RWPE2 (cell line): ENCODE measurements around the gene SEMA3D.

Source experiments
- ATAC-seq: fragments of 200-7000 bp; cut with Tn5 transposase; 3 replicates; pipeline ENCODE4 v1.9.1; 2021; ENCODE audit warnings: low read depth
- DNase-seq: peaks from one replicate; pipeline ENCODE4 v3.0.0-alpha.2; 2020; ENCODE audit warnings: low spot score
- H3K27ac ChIP-seq: fragments of 450-650 bp; 2 replicates; pipeline ENCODE4 v1.5.1; 2017; ENCODE audit warnings: mild to moderate bottlenecking; ENCODE audit not compliant: poor library complexity, severe bottlenecking
- H3K27me3 ChIP-seq: fragments of 250-450 bp; sonication (Bioruptor Pico); 2 replicates; pipeline ENCODE4 v1.5.1; 2021; ENCODE audit warnings: mild to moderate bottlenecking, moderate library complexity; ENCODE audit not compliant: insufficient read depth, poor library complexity, severe bottlenecking
- H3K36me3 ChIP-seq: fragments of 250-450 bp; sonication (Bioruptor Pico); 2 replicates; pipeline ENCODE4 v1.5.1; 2020; ENCODE audit warnings: low read depth, mild to moderate bottlenecking, moderate library complexity
- H3K4me1 ChIP-seq: fragments of 250-450 bp; sonication (Bioruptor Pico); 2 replicates; pipeline ENCODE4 v1.5.1; 2021; ENCODE audit warnings: mild to moderate bottlenecking, moderate library complexity; ENCODE audit not compliant: insufficient read depth, poor library complexity, severe bottlenecking
- H3K4me3 ChIP-seq: fragments of 250-450 bp; sonication (Bioruptor Pico); 2 replicates; pipeline ENCODE4 v1.5.1; 2021; ENCODE audit warnings: mild to moderate bottlenecking, moderate library complexity; ENCODE audit not compliant: severe bottlenecking
- H3K9me3 ChIP-seq: fragments of 250-450 bp; sonication (Bioruptor Pico); 2 replicates; pipeline ENCODE4 v1.5.1; 2021; ENCODE audit warnings: mild to moderate bottlenecking, moderate library complexity; ENCODE audit not compliant: severe bottlenecking
- TF ChIP-seq, protein P1 (sequence below): fragments of 450-650 bp; IDR thresholded peaks from one replicate; pipeline ENCODE4 v1.5.1; 2017; ENCODE audit warnings: mild to moderate bottlenecking, moderate library complexity; ENCODE audit not compliant: poor library complexity, severe bottlenecking

Gene SEMA3D

DNA sequence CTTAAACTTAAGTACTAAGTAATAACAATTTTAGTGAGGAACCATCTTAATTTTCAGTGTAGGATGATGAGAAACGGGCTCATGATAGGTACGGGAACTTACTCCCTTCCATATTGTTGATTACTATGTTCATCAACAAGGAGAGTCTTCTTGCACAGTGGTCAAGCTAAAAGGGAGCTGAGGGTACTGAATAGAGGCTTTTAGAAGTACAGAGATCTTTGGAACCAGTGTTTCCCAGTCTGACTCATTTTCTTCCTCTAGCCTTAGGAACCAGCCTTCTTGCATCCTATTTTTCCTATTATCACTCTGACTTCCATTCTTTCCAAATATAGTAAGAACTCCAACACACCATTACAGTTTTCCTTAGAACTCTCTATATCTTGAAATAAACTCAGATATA lies 17.6 kb upstream of the SEMA3D start:
- no peaks in the 10 kb centered on the region for H3K4me1 ChIP-seq
- no peak overlapping the region for H3K4me3 ChIP-seq
- no peak for ATAC-seq

DNA sequence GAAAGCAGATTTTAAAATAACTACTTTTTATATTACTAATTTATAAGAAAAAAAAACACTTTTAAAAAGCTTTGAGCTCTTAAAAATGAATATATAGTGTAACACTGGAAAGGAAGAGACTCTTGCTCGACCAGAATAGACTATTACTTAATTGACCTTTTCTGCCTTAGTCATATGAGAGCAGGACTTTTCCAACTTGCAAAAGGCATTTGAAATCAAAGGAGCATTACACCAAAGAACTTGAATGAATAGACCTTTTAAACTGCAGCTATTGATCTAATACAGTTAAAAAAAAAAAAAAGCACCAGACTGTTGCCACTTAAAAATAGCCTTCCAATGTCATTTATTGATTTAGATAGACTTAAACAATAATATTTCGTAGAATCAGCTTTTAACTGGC lies 17.2 kb upstream of the SEMA3D start:
- TF ChIP-seq, protein P1, sequence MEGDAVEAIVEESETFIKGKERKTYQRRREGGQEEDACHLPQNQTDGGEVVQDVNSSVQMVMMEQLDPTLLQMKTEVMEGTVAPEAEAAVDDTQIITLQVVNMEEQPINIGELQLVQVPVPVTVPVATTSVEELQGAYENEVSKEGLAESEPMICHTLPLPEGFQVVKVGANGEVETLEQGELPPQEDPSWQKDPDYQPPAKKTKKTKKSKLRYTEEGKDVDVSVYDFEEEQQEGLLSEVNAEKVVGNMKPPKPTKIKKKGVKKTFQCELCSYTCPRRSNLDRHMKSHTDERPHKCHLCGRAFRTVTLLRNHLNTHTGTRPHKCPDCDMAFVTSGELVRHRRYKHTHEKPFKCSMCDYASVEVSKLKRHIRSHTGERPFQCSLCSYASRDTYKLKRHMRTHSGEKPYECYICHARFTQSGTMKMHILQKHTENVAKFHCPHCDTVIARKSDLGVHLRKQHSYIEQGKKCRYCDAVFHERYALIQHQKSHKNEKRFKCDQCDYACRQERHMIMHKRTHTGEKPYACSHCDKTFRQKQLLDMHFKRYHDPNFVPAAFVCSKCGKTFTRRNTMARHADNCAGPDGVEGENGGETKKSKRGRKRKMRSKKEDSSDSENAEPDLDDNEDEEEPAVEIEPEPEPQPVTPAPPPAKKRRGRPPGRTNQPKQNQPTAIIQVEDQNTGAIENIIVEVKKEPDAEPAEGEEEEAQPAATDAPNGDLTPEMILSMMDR, result no peak
- no peak overlapping the region for H3K27ac ChIP-seq
- no peaks in the 10 kb centered on the region for H3K4me1 ChIP-seq
- no peaks in the 10 kb centered on the region for H3K36me3 ChIP-seq
- ATAC-seq (no peak), DNase-seq (no peak)
- no peaks in the 10 kb centered on the region for H3K27me3 ChIP-seq
- H3K9me3 ChIP-seq, result no peaks in the 10 kb centered on the region
- no peak overlapping the region for H3K4me3 ChIP-seq

More for the DNA sequence above, 17.6 kb upstream of the SEMA3D start:
- H3K36me3 ChIP-seq, result no peaks in the 10 kb centered on the region
- DNase-seq, result no peak
- no peaks in the 10 kb centered on the region for H3K9me3 ChIP-seq
- H3K27me3 ChIP-seq, result no peaks in the 10 kb centered on the region
- TF ChIP-seq, protein P1, result no peak
- no peak overlapping the region for H3K27ac ChIP-seq

DNA sequence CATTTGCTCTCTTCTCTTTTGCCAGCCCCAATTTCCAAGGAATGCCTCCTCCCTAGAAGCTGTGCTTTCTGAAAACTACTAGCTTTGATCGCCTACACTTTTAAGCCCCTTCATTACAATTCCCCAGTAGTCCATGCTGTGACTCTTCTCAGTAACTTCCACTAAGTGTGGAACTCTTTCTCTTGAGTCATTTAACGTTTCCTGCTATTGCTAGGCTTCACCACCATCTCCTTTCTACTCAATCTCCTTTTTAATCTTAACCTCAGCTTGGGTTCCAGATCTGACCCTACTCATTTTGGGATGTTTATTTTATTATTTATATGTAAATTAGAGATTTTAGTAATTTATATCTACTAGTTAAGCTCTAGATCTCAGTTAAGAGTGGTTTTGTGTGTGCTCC lies 14.4 kb upstream of the SEMA3D start:
- no peak overlapping the region for H3K4me3 ChIP-seq
- no peak overlapping the region for H3K27ac ChIP-seq
- DNase-seq, result no peak
- no peak for ATAC-seq
- H3K36me3 ChIP-seq, result no peaks in the 10 kb centered on the region
- TF ChIP-seq, protein P1, result no peak
- no peaks in the 10 kb centered on the region for H3K9me3 ChIP-seq
- H3K4me1 ChIP-seq, result no peaks in the 10 kb centered on the region
- peaks cover 10% of the 10 kb centered on the region for H3K27me3 ChIP-seq

DNA sequence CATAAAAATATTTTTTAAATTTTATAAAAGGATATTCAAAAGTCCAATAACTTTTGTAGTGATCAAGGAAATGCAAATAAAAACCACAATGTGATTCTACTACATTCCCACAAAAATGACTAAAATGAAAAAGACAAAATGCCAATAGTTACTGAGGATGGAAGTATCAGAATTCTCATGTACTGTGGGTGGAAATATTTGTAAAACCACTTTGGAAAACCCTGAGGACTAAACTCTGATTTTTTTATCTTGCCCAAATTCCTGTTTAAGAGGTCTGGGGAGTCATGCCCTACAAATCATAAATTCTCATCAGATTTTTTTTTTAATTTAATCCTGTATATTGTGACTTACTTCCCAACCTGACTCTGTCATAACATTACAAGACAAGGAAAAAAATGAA lies 9.8 kb upstream of the SEMA3D start:
- no peaks in the 10 kb centered on the region for H3K4me1 ChIP-seq
- ATAC-seq (no peak), DNase-seq (no peak)
- no peak overlapping the region for H3K4me3 ChIP-seq
- no peaks in the 10 kb centered on the region for H3K36me3 ChIP-seq
- TF ChIP-seq, protein P1, result no peak
- peaks cover 16% of the 10 kb centered on the region for H3K27me3 ChIP-seq
- H3K27ac ChIP-seq, result no peak overlapping the region
- H3K9me3 ChIP-seq, result no peaks in the 10 kb centered on the region

DNA sequence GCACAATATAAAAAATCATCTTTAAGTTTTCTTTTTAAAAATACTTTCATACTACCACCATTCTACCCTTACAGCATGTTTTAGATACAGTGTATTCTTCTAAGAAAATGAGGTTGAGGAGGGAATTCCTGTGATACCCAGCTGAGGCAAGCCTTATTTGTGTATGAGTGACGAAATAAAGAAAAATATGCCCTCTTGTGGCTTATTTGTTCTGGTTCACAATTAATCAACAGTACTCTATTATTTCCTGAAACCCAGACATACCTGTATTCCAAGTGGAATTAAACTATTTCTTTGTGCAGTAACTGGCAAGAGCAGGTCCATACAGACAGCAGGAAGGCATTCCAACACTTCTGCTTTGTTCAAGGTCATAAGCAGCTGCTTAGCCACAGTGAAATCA lies 4.5 kb upstream of the SEMA3D start:
- Histone ChIP-seq H3K4me3 (no peak overlapping the region), H3K9me3 (no peaks in the 10 kb centered on the region), H3K27ac (no peak overlapping the region), H3K36me3 (no peaks in the 10 kb centered on the region), H3K27me3 (peaks cover 8% of the 10 kb centered on the region), H3K4me1 (no peaks in the 10 kb centered on the region)
- TF ChIP-seq, protein P1, result peak; percentile 69
- DNase-seq (no peak), ATAC-seq (peak; percentile 47; the same call in 2 of the 3 replicates)
